Small intestine (tissue), 7 donors: ENCODE measurements around the gene AKR1E2. TPM values are rescaled to one million over a fixed set of nuclear protein-coding genes. Genes with fewer than 3 reads are reported as not detected.

Experiments used
- DNase-seq, 2 donors: peaks; one replicate each; pipeline versions ENCODE4 v3.0.0 to v3.0.0-alpha.2; 2013
- FAIRE-seq: peaks from 2 replicates; lab custom pipeline; 2012; peaks lifted over from hg19 to GRCh38; lab: Jason Lieb, UNC
- H3K27ac ChIP-seq, 3 donors: one replicate each; pipeline ENCODE4 v1.5.1; 2013; ENCODE audit warnings: low read length in 2 of 3, mild to moderate bottlenecking in 2 of 3, control low read depth in 1 of 3, inconsistent platforms in 1 of 3, low read depth in 1 of 3, moderate library complexity in 1 of 3
- H3K27me3 ChIP-seq, 3 donors: one replicate each; pipeline ENCODE4 v1.6.1; 2013; ENCODE audit warnings: low read length in 3 of 3, inconsistent platforms in 1 of 3; ENCODE audit not compliant: control insufficient read depth in 3 of 3, insufficient read depth in 3 of 3
- H3K36me3 ChIP-seq, 3 donors: one replicate each; pipeline ENCODE4 v1.6.1; 2013; ENCODE audit warnings: low read length in 3 of 3, inconsistent platforms in 1 of 3, low read depth in 1 of 3, mild to moderate bottlenecking in 1 of 3, moderate library complexity in 1 of 3; ENCODE audit not compliant: control insufficient read depth in 3 of 3, insufficient read depth in 2 of 3
- H3K4me1 ChIP-seq, 3 donors: one replicate each; pipeline ENCODE4 v1.6.1; 2013; ENCODE audit warnings: low read length in 2 of 3, inconsistent platforms in 1 of 3, low read depth in 1 of 3, mild to moderate bottlenecking in 1 of 3, moderate library complexity in 1 of 3; ENCODE audit not compliant: control insufficient read depth in 3 of 3, insufficient read depth in 2 of 3
- H3K4me3 ChIP-seq, 3 donors: one replicate each; pipeline ENCODE4 v1.5.1; 2013; ENCODE audit warnings: low read length in 3 of 3, control low read depth in 1 of 3, inconsistent platforms in 1 of 3, low read depth in 1 of 3, mild to moderate bottlenecking in 1 of 3, moderate library complexity in 1 of 3
- H3K9me3 ChIP-seq, 2 donors: one replicate each; pipeline ENCODE4 v1.6.1; 2013; ENCODE audit warnings: low read depth in 1 of 2, low read length in 1 of 2; ENCODE audit not compliant: control insufficient read depth in 2 of 2, insufficient read depth in 1 of 2
- WGBS, 3 donors: extraction: QIAGEN DNeasy Blood & Tissue Kit; methylation state at CpG; one replicate each; pipeline ENCODE4 v1.1.7; 2013; 5-methylcytosine and 5-hydroxymethylcytosine counted together
- polyA plus RNA-seq, 4 donors: library from polyadenylated mRNA; stranded (reverse) in 3 of 4; unstranded in 1 of 4; fragments of 200-250 nt in 3 of 4; fragments of 120-200 nt in 1 of 4; gene quantifications; one replicate each; pipeline versions ENCODE4 v1.2.1 to v1.2.3, GENCODE V29; 2013
- donor health status: healthy with polysubstance abuse.
- donor health status: control.
- donor health status: control.
- donor health status: Bipolar disorder and iron deficiency.
- donor health status: healthy.

The AKR1E2 gene
- polyA plus RNA-seq, 4 donors = 0.89 to 3.2 (median 1.8) TPM; not detected in 1

GRCh38 chr10:4848356-4849041 is 22.5 kb downstream of the AKR1E2 start:
- Histone ChIP-seq H3K9me3 (no peaks in the 10 kb centered on the region), H3K27me3 (no peaks in the 10 kb centered on the region), H3K27ac (no peak overlapping the region), H3K4me3 (no peak overlapping the region), H3K36me3 (no peaks in the 10 kb centered on the region), H3K4me1 (peaks cover 0 to 3% (median 0%) of the 10 kb centered on the region in 3 donors)
- FAIRE-seq = no peak
- no peak for DNase-seq
- 78 to 83% (median 81%) methylated on average over 7 of the region's 7 CpGs for WGBS, 3 donors

- no peaks in the 10 kb centered on the region for H3K27me3 ChIP-seq
- H3K27ac ChIP-seq = no peak overlapping the region
Observed at GRCh38 chr10:4849042-4849402, 23.0 kb downstream of the AKR1E2 start.

GRCh38 chr10:4849555-4850242 is 23.7 kb downstream of the AKR1E2 start:
- Histone ChIP-seq H3K4me1 (peaks cover 0 to 3% (median 0%) of the 10 kb centered on the region in 3 donors), H3K36me3 (no peaks in the 10 kb centered on the region), H3K27me3 (no peaks in the 10 kb centered on the region), H3K9me3 (no peaks in the 10 kb centered on the region), H3K27ac (no peak overlapping the region), H3K4me3 (no peak overlapping the region)
- FAIRE-seq (no peak), DNase-seq (peak; percentile 93 to 95)
- WGBS, 3 donors = 6 to 8% (median 7%) methylated on average over 12 of the region's 12 CpGs

More at GRCh38 chr10:4849042-4849402, 23.0 kb downstream of the AKR1E2 start:
- H3K9me3 ChIP-seq = no peaks in the 10 kb centered on the region
- WGBS, 3 donors = 69 to 82% (median 77%) methylated on average over 5 of the region's 5 CpGs
- FAIRE-seq = no peak
- no peak overlapping the region for H3K4me3 ChIP-seq
- peaks cover 0 to 3% (median 0%) of the 10 kb centered on the region in 3 donors for H3K4me1 ChIP-seq
- no peaks in the 10 kb centered on the region for H3K36me3 ChIP-seq
- peak in 1 of 2 donors; percentile 49 for DNase-seq

- H3K4me1 ChIP-seq = peaks cover 0 to 3% (median 0%) of the 10 kb centered on the region in 3 donors
- no peak for FAIRE-seq
- H3K27me3 ChIP-seq = no peaks in the 10 kb centered on the region
- H3K4me3 ChIP-seq = no peak overlapping the region
- H3K9me3 ChIP-seq = no peaks in the 10 kb centered on the region
- 86 to 89% (median 89%) methylated on average over 7 of the region's 7 CpGs for WGBS, 3 donors
- H3K27ac ChIP-seq = no peak overlapping the region
- no peak for DNase-seq
- no peaks in the 10 kb centered on the region for H3K36me3 ChIP-seq
Observed at GRCh38 chr10:4850397-4850796, 24.4 kb downstream of the AKR1E2 start.

- Histone ChIP-seq H3K27me3 (no peaks in the 10 kb centered on the region), H3K27ac (no peak overlapping the region), H3K36me3 (no peaks in the 10 kb centered on the region), H3K4me3 (no peak overlapping the region), H3K9me3 (no peaks in the 10 kb centered on the region), H3K4me1 (peaks cover 0 to 3% (median 0%) of the 10 kb centered on the region in 3 donors)
- no peak for DNase-seq
- WGBS, 3 donors = 89 to 98% (median 95%) methylated on average over 5 of the region's 5 CpGs
- no peak for FAIRE-seq
Observed at GRCh38 chr10:4851176-4851575, 25.2 kb downstream of the AKR1E2 start.

GRCh38 chr10:4851846-4852245 is 25.8 kb downstream of the AKR1E2 start:
- 66 to 69% (median 67%) methylated on average over 6 of the region's 6 CpGs for WGBS, 3 donors
- Histone ChIP-seq H3K4me1 (peaks cover 0 to 3% (median 0%) of the 10 kb centered on the region in 3 donors), H3K4me3 (no peak overlapping the region), H3K27me3 (no peaks in the 10 kb centered on the region), H3K9me3 (no peaks in the 10 kb centered on the region), H3K27ac (no peak overlapping the region), H3K36me3 (no peaks in the 10 kb centered on the region)
- FAIRE-seq = no peak
- DNase-seq = no peak

GRCh38 chr10:4865945-4866661 is 40.1 kb downstream of the AKR1E2 start:
- no peak for DNase-seq
- no peaks in the 10 kb centered on the region for H3K36me3 ChIP-seq
- no peaks in the 10 kb centered on the region for H3K4me1 ChIP-seq
- H3K27ac ChIP-seq = no peak overlapping the region
- H3K27me3 ChIP-seq = no peaks in the 10 kb centered on the region
- no peak overlapping the region for H3K4me3 ChIP-seq
- 79 to 89% (median 87%) methylated on average over 7 of the region's 7 CpGs for WGBS, 3 donors
- FAIRE-seq = no peak
- no peaks in the 10 kb centered on the region for H3K9me3 ChIP-seq

- FAIRE-seq = no peak
- Histone ChIP-seq H3K27ac (no peak overlapping the region), H3K4me1 (no peaks in the 10 kb centered on the region), H3K9me3 (no peaks in the 10 kb centered on the region), H3K4me3 (no peak overlapping the region), H3K27me3 (no peaks in the 10 kb centered on the region), H3K36me3 (no peaks in the 10 kb centered on the region)
- 77 to 87% (median 84%) methylated on average over 2 of the region's 2 CpGs for WGBS, 3 donors
- DNase-seq = no peak
Observed at GRCh38 chr10:4867109-4867519, 41.1 kb downstream of the AKR1E2 start.
